Endodermal cell (in vitro differentiated cells): ENCODE results near the gene C1orf174. TPM values are rescaled to one million over a fixed set of nuclear protein-coding genes. Genes with fewer than 3 reads are reported as not detected.

Experiments
- DNase-seq: peaks from one replicate; pipeline ENCODE4 v3.0.0-alpha.2; 2017
- H3K27ac ChIP-seq: 2 replicates; pipeline ENCODE4 v1.5.1; 2013; ENCODE audit warnings: mild to moderate bottlenecking, low read depth, low read length, moderate library complexity
- H3K27me3 ChIP-seq: 2 replicates; pipeline ENCODE4 v1.6.1; 2013; ENCODE audit warnings: mild to moderate bottlenecking, low read length, moderate library complexity; ENCODE audit not compliant: insufficient read depth, control insufficient read depth, poor library complexity, severe bottlenecking
- H3K36me3 ChIP-seq: 2 replicates; pipeline ENCODE4 v1.7.0; 2013; ENCODE audit warnings: mild to moderate bottlenecking, low read length, moderate library complexity; ENCODE audit not compliant: control insufficient read depth, insufficient read depth
- H3K4me1 ChIP-seq: one replicate; pipeline ENCODE4 v1.7.0; 2013; ENCODE audit warnings: low read length; ENCODE audit not compliant: control insufficient read depth, insufficient read depth
- H3K4me3 ChIP-seq: 2 replicates; pipeline ENCODE4 v1.5.1; 2013; ENCODE audit warnings: mild to moderate bottlenecking, low read length, moderate library complexity
- H3K9ac ChIP-seq: 2 replicates; pipeline ENCODE4 v1.6.1; 2013; ENCODE audit warnings: mild to moderate bottlenecking, low read length, moderate library complexity; ENCODE audit not compliant: poor library complexity, severe bottlenecking; ENCODE audit errors: extremely low read depth
- H3K9me3 ChIP-seq: 2 replicates; pipeline ENCODE4 v1.6.1; 2013; ENCODE audit warnings: mild to moderate bottlenecking, low read length, moderate library complexity; ENCODE audit not compliant: control insufficient read depth
- H3K27ac Mint-ChIP-seq: 2 replicates; pipeline ENCODE4 v1.8.0; 2020; ENCODE audit warnings: mixed read lengths
- H3K27me3 Mint-ChIP-seq: 2 replicates; pipeline ENCODE4 v1.8.0; 2021; ENCODE audit warnings: mild to moderate bottlenecking, mixed read lengths; ENCODE audit not compliant: insufficient read depth
- H3K36me3 Mint-ChIP-seq: 2 replicates; pipeline ENCODE4 v1.8.0; 2020; ENCODE audit warnings: low read depth, mixed read lengths
- H3K4me1 Mint-ChIP-seq: 2 replicates; pipeline ENCODE4 v1.8.0; 2020; ENCODE audit warnings: mixed read lengths
- H3K4me3 Mint-ChIP-seq: 2 replicates; pipeline ENCODE4 v1.8.0; 2020; ENCODE audit warnings: mild to moderate bottlenecking, moderate library complexity, mixed read lengths
- H3K9me3 Mint-ChIP-seq: 2 replicates; pipeline ENCODE4 v1.8.0; 2020; ENCODE audit warnings: mild to moderate bottlenecking, mixed read lengths
- WGBS, 2 experiments: methylation state at CpG; one replicate each; pipeline versions ENCODE4 v1.1.5 to v1.1.7; 2013; ENCODE audit warnings: missing lambda C conversion rate in 2 of 2, mixed read lengths in 1 of 2; ENCODE audit not compliant: insufficient coverage in 1 of 2, insufficient read length in 1 of 2; 5-methylcytosine and 5-hydroxymethylcytosine counted together
- total RNA-seq, 2 donors: library from RNA; stranded (reverse); fragmentation: NEBNext Ultra II Directional in 1 of 2; extraction: Animal tissue kit (Norgen Biotek cat#: 25700) in 1 of 2; gene quantifications; 2 replicates in 1 of 2; 3 replicates in 1 of 2; pipeline ENCODE4 v1.2.1, GENCODE V29; 2021
- TF ChIP-seq, protein P1 (sequence below): fragments of 200-600 bp; sonication (generic); conservative IDR thresholded peaks from 2 replicates; pipeline ENCODE4 v1.5.0; 2021; ENCODE audit warnings: antibody characterized with exemption, mild to moderate bottlenecking

Gene C1orf174
- total RNA-seq, 2 donors from 2014 or later: 28.4 to 38.4 TPM

DNA sequence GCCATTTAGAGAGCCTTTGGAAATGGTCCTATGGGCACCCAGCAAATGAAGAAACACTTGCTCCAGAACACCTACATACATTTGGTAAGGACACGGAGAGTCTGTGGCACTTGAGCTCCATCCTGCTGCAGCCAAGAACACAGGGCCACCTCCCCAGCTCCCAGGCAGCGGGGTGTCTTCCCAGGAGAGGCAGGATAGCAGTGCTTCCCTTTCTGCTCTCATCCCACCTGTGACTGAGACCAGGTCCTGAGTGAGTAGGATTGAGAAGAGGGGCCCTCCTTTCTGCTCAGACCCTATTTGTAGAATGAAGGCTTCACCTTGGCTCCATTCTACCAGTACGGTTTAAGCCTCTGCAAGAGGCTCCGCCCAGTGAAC, 4.1 kb downstream of the C1orf174 start:
- DNase-seq: no peak
- Histone ChIP-seq H3K4me3 (no peak overlapping the region), H3K9ac (no peak overlapping the region), H3K9me3 (peaks cover 12% of the 10 kb centered on the region), H3K27me3 (no peaks in the 10 kb centered on the region), H3K36me3 (peaks cover 31% of the 10 kb centered on the region), H3K4me1 (no peaks in the 10 kb centered on the region), H3K27ac (no peak overlapping the region)
- Mint-ChIP-seq H3K27me3 (no peaks in the 10 kb centered on the region), H3K36me3 (peaks cover 32% of the 10 kb centered on the region), H3K4me1 (peaks cover 2% of the 10 kb centered on the region), H3K9me3 (peaks cover 8% of the 10 kb centered on the region), H3K27ac (no peak overlapping the region), H3K4me3 (no peak overlapping the region)
- WGBS, 2 experiments: 95% methylated on average over 4 of the region's 4 CpGs; no CpG with 5 or more reads in 1 of the 2 experiments
- TF ChIP-seq, protein P1, sequence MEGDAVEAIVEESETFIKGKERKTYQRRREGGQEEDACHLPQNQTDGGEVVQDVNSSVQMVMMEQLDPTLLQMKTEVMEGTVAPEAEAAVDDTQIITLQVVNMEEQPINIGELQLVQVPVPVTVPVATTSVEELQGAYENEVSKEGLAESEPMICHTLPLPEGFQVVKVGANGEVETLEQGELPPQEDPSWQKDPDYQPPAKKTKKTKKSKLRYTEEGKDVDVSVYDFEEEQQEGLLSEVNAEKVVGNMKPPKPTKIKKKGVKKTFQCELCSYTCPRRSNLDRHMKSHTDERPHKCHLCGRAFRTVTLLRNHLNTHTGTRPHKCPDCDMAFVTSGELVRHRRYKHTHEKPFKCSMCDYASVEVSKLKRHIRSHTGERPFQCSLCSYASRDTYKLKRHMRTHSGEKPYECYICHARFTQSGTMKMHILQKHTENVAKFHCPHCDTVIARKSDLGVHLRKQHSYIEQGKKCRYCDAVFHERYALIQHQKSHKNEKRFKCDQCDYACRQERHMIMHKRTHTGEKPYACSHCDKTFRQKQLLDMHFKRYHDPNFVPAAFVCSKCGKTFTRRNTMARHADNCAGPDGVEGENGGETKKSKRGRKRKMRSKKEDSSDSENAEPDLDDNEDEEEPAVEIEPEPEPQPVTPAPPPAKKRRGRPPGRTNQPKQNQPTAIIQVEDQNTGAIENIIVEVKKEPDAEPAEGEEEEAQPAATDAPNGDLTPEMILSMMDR: no peak

DNA sequence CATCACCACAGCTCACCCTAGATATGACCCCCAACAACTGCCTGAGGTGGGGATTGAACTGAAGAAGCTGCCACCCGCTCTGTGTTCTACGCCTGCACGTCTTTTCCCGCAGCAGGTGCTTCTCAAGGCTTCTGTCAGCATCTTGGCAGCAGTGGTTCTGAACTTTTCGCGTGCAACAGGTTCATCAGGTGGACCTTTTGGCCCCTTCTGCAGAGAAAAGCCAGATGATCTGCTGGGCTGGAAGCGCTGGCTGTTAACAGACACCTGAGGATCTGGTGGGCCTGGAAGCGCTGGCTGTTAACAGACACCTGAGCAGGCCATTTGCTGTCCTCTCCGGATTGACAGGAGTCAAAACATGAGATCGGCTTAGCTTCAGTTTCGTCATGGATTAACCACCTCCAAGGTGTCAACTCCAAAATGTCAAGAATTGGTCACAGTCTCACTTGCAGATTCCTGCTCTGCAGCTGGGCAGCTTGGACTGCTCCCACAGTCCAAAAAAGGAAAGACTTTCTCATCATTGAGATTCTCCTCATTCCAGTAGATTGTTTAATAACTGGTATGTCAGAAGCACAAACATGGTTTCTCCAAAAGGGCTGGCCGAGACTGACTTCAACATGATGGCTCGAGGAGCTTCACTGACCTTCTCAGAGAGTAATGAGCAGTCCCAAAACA, 4.7 kb downstream of the C1orf174 start:
- Histone ChIP-seq H3K27me3 (no peaks in the 10 kb centered on the region), H3K9ac (no peak overlapping the region), H3K27ac (no peak overlapping the region), H3K9me3 (peaks cover 12% of the 10 kb centered on the region), H3K36me3 (peaks cover 36% of the 10 kb centered on the region), H3K4me1 (no peaks in the 10 kb centered on the region), H3K4me3 (no peak overlapping the region)
- H3K27ac Mint-ChIP-seq: no peak overlapping the region
- no peak for DNase-seq
- H3K36me3 Mint-ChIP-seq: peaks cover 37% of the 10 kb centered on the region
- H3K9me3 Mint-ChIP-seq: peaks cover 8% of the 10 kb centered on the region
- H3K4me1 Mint-ChIP-seq: peaks cover 2% of the 10 kb centered on the region
- no peaks in the 10 kb centered on the region for H3K27me3 Mint-ChIP-seq
- TF ChIP-seq, protein P1: no peak
- WGBS, 2 experiments: 95 to 96% methylated on average over 13 of the region's 13 CpGs
- no peak overlapping the region for H3K4me3 Mint-ChIP-seq

DNA sequence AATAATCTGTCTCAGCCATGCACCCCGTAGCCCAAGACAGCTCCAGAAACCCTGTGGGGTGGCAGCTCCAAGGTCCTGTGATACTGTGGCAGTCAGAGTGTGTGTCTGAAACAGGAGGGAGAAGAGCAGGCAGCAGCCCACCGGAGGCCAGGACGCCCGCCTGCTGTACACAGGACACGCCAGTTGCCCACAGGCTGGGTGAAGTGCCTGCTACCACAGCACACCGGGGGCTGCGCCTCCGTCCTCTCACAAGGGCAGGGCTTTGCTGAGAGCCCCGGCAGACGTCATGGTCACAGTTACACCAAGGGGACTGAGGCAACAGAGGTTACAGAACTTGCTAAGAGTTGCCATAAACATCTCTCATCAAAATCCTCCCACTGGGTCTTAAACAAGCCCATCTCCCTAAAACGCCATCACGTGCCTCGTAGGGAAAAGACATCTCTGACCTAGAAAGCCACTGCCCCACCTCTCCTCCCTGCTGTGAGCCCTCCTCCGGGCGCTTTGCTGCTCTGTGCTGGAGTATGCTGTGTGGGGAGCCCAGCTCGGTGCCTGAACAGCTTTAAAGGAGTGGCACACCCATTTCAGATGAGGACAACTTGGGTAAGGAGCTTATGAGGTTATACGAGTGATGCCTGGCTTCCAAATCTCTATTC, 5.3 kb downstream of the C1orf174 start:
- no peaks in the 10 kb centered on the region for H3K27me3 Mint-ChIP-seq

More for the DNA sequence above, 5.3 kb downstream of the C1orf174 start:
- Histone ChIP-seq H3K4me1 (no peaks in the 10 kb centered on the region), H3K27ac (no peak overlapping the region), H3K4me3 (no peak overlapping the region), H3K36me3 (peaks cover 43% of the 10 kb centered on the region), H3K9me3 (peaks cover 12% of the 10 kb centered on the region), H3K27me3 (no peaks in the 10 kb centered on the region), H3K9ac (no peak overlapping the region)
- peaks cover 43% of the 10 kb centered on the region for H3K36me3 Mint-ChIP-seq
- 93 to 96% methylated on average over 8 to 17 of the region's 17 CpGs for WGBS, 2 experiments
- H3K9me3 Mint-ChIP-seq: peaks cover 8% of the 10 kb centered on the region
- no peak for DNase-seq
- no peak overlapping the region for H3K27ac Mint-ChIP-seq
- TF ChIP-seq, protein P1: no peak
- H3K4me1 Mint-ChIP-seq: peaks cover 2% of the 10 kb centered on the region
- H3K4me3 Mint-ChIP-seq: no peak overlapping the region
